K562 (cell line): ENCODE results near the gene TTLL4. TPM values are rescaled to one million over a fixed set of nuclear protein-coding genes. Genes with fewer than 3 reads are reported as not detected.
A peak's percentile ranks its signal among the peaks of the same experiment; 100 is the strongest.

ENCODE experiments used
- ADNP ChIP-seq: fragments of 200-800 bp; sonication (Bioruptor generic); IDR thresholded peaks from 2 replicates; pipeline ENCODE4 v1.6.1; 2016; ENCODE audit warnings: missing genetic modification characterization, missing compliant biosample characterization
- ATF1 ChIP-seq, 2 experiments: fragments of 450-650 bp in 1 of 2; IDR thresholded peaks; 2 replicates each; pipeline ENCODE4 v1.6.1; 2016; ENCODE audit warnings: missing compliant biosample characterization in 1 of 2, missing genetic modification characterization in 1 of 2
- BDP1 ChIP-seq: IDR thresholded peaks from 3 replicates; pipeline ENCODE4 v1.6.1; 2011; ENCODE audit not compliant: insufficient read length, insufficient read depth
- CHD2 ChIP-seq: IDR thresholded peaks from 2 replicates; pipeline ENCODE4 v1.6.1; 2011; ENCODE audit warnings: low read depth, low read length
- CTBP1 ChIP-seq: fragments of 450-650 bp; IDR thresholded peaks from 2 replicates; pipeline ENCODE4 v1.6.1; 2016; ENCODE audit warnings: borderline replicate concordance
- EP400 ChIP-seq: fragments of 450-650 bp; IDR thresholded peaks from 2 replicates; pipeline ENCODE4 v1.6.1; 2017; ENCODE audit warnings: antibody characterized with exemption, mild to moderate bottlenecking, moderate library complexity
- HDAC6 ChIP-seq: IDR thresholded peaks from 2 replicates; pipeline ENCODE4 v1.6.1; 2012; ENCODE audit warnings: low read depth, mild to moderate bottlenecking, control low read depth, inconsistent platforms, low read length, moderate library complexity
- HDAC8 ChIP-seq: fragments of 450-650 bp; IDR thresholded peaks from 2 replicates; pipeline ENCODE4 v1.6.1; 2016; ENCODE audit warnings: mild to moderate bottlenecking, missing genetic modification characterization, moderate library complexity, missing compliant biosample characterization
- HMGN3 ChIP-seq: IDR thresholded peaks from 2 replicates; pipeline ENCODE4 v1.6.1; 2011; ENCODE audit warnings: borderline replicate concordance, low read depth, mild to moderate bottlenecking, mixed read lengths, low read length; ENCODE audit not compliant: insufficient read length; ENCODE audit errors: extremely low read depth
- HNRNPLL ChIP-seq: fragments of 200-400 bp; formaldehyde crosslinking; IDR thresholded peaks from 2 replicates; pipeline ENCODE4 v1.6.1; 2017; ENCODE audit warnings: low read length, low read depth, mild to moderate bottlenecking; ENCODE audit not compliant: poor library complexity, severe bottlenecking
- NR3C1 ChIP-seq: sonication (generic); formaldehyde crosslinking; IDR thresholded peaks from 2 replicates; pipeline ENCODE4 v1.8.1; 2022; ENCODE audit warnings: missing genetic modification reagents
- SAFB ChIP-seq: fragments of 200-400 bp; formaldehyde crosslinking; IDR thresholded peaks from 2 replicates; pipeline ENCODE4 v1.6.1; 2017; ENCODE audit warnings: low read depth, low read length, borderline replicate concordance
- SREBF1 ChIP-seq: fragments of 150-350 bp; IDR thresholded peaks from 2 replicates; pipeline ENCODE4 v1.6.1; 2014; ENCODE audit warnings: antibody characterized with exemption, low read depth, low read length, borderline replicate concordance
- TAF1 ChIP-seq: IDR thresholded peaks from 2 replicates; pipeline ENCODE4 v1.6.1; 2011; ENCODE audit warnings: mild to moderate bottlenecking, low read length, moderate library complexity; ENCODE audit not compliant: insufficient read depth, control insufficient read depth, severe bottlenecking; ENCODE audit errors: extremely low read depth
- TAF15 ChIP-seq: fragments of 200-400 bp; formaldehyde crosslinking; IDR thresholded peaks from 2 replicates; pipeline ENCODE4 v1.6.1; 2017; ENCODE audit warnings: mild to moderate bottlenecking, low read depth, low read length, moderate library complexity
- TAF9B ChIP-seq: fragments of 450-650 bp; IDR thresholded peaks from 2 replicates; pipeline ENCODE4 v1.6.1; 2018; ENCODE audit warnings: mild to moderate bottlenecking; ENCODE audit not compliant: partially characterized antibody
- TCF3 ChIP-seq: sonication (generic); formaldehyde crosslinking; IDR thresholded peaks from 2 replicates; pipeline ENCODE4 v1.4.0; 2020; ENCODE audit warnings: mild to moderate bottlenecking, missing genetic modification reagents
- XRCC5 ChIP-seq: fragments of 200-400 bp; formaldehyde crosslinking; IDR thresholded peaks from 2 replicates; pipeline ENCODE4 v1.6.1; 2017; ENCODE audit warnings: low read depth, mild to moderate bottlenecking, low read length
- ZNF24 ChIP-seq: fragments of 450-650 bp; IDR thresholded peaks from 2 replicates; pipeline ENCODE4 v1.6.1; 2016
- polyA plus RNA-seq, 8 experiments: library from polyadenylated mRNA; depleted of rRNA in 4 of 8; stranded (reverse) in 5 of 8; unstranded in 3 of 8; fragments of >200 nt; fragmentation: Nextera tagmentation in 2 of 8; fragmentation: Illumina TruSeq in 1 of 8; extraction: Ambion mirVana in 2 of 8; extraction: Trizol in 1 of 8; gene quantifications; 2 replicates each; pipeline versions ENCODE4 v1.2.1 to v1.2.3, GENCODE V29; 2011 to 2014; ENCODE audit warnings: inconsistent platforms in 1 of 8, missing spikeins in 1 of 8
- total RNA-seq, 7 experiments: library from RNA; depleted of rRNA in 6 of 7; stranded (reverse); fragments of >200 nt in 6 of 7; fragmentation: Illumina TruSeq in 2 of 7; extraction: Trizol in 2 of 7; gene quantifications; 2 replicates each; pipeline versions ENCODE4 v1.2.1 to v1.2.3, GENCODE V29; 2011 to 2021; ENCODE audit warnings: low replicate concordance in 1 of 7
- TF ChIP-seq, protein P1 (sequence below), 2 experiments: IDR thresholded peaks; 2 replicates each; pipeline ENCODE4 v1.6.1; 2012; ENCODE audit warnings: improper control_type of control experiment in 2 of 2, low read depth in 2 of 2, low read length in 2 of 2, borderline replicate concordance in 1 of 2
- TF ChIP-seq, protein P2 (sequence below): sonication (generic); formaldehyde crosslinking; IDR thresholded peaks from 2 replicates; pipeline ENCODE4 v1.8.1; 2022; ENCODE audit warnings: missing genetic modification reagents

Gene TTLL4
- total and polyA plus RNA-seq, 9 of the 15 experiments (the other 6 are each of a cell fraction or from before 2014, with no cell fraction given), result 12.6 to 67.5 (median 24.5) TPM

DNA sequence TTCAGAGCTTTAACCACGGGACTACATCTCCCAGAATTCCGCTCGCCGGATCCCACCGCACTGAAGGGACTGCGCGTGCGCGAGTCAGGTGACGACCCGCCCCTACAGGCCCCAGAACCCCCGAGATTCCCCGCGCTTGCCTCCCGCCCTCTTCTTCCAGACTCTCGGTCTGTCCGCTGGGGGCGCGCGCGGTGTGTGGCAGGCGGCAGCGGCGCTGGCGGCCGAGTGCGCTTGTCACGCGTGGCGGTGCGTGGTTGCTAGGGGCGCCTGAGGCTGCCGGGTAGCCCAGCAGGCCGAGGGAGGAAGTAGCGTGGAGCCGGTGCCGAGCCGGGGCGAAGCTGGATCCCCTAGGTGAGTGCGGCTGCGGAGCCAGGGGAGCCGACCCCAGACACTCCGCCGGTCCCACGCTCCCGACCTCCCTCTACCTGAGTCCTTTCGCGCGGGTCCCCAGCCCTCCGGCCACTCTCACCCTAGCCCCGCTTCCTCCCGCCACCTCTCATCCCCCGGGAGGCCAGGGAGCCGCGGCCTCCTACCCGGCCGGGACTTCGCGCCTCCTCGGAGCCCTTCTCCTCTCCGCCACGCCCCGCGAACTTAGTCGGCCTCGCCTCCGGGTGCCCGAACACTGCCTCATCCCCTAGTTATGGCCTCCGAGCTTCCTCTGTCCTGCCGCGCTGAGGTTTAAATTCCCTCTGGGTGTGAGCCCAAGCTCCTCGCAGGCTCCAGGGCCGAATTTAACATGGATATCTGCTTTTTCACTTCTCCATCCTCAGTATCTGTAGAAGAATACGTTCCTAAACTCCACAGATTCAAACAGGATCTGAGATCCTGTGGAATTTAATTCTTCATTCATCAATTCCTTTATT, at the start of gene TTLL4 (continued):
- TF ChIP-seq, protein P1, sequence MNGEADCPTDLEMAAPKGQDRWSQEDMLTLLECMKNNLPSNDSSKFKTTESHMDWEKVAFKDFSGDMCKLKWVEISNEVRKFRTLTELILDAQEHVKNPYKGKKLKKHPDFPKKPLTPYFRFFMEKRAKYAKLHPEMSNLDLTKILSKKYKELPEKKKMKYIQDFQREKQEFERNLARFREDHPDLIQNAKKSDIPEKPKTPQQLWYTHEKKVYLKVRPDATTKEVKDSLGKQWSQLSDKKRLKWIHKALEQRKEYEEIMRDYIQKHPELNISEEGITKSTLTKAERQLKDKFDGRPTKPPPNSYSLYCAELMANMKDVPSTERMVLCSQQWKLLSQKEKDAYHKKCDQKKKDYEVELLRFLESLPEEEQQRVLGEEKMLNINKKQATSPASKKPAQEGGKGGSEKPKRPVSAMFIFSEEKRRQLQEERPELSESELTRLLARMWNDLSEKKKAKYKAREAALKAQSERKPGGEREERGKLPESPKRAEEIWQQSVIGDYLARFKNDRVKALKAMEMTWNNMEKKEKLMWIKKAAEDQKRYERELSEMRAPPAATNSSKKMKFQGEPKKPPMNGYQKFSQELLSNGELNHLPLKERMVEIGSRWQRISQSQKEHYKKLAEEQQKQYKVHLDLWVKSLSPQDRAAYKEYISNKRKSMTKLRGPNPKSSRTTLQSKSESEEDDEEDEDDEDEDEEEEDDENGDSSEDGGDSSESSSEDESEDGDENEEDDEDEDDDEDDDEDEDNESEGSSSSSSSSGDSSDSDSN (IDR thresholded peaks at IDR 0.05; ENCODE audit: borderline replicate concordance in 1 of 2, low read depth in 2 of 2, low read length in 2 of 2), result 0 out of 4 replicates have a peak, but pooled peaks of 1 of the 2 experiments have one; percentile 58
- TF ChIP-seq SAFB (peak; percentile 99), EP400 (peak; percentile 71; the same call in 1 of the 2 replicates), TCF3 (CRISPR knock-in tag) (peak; percentile 40; the same call in 1 of the 2 replicates), CHD2 (peak; percentile 50; the same call in 1 of the 2 replicates), HMGN3 (peak; percentile 61), TAF1 (peak; percentile 58), TAF9B (no peak), BDP1 (no peak), XRCC5 (peak; percentile 68; the same call in 1 of the 2 replicates), ZNF24 (peak; percentile 60; the same call in 1 of the 2 replicates), HNRNPLL (peak; percentile 99), CTBP1 (peak; percentile 75; the same call in 1 of the 2 replicates), SREBF1 (no peak), HDAC6 (no peak), ADNP (tag) (no peak), ATF1 (CRISPR knock-in tag; IDR thresholded peaks at IDR 0.05) (no peak), ATF1 (tag; IDR thresholded peaks at IDR 0.05) (peak; percentile 61), TAF15 (no peak), HDAC8 (no peak), NR3C1 (no peak)
- TF ChIP-seq, protein P2, sequence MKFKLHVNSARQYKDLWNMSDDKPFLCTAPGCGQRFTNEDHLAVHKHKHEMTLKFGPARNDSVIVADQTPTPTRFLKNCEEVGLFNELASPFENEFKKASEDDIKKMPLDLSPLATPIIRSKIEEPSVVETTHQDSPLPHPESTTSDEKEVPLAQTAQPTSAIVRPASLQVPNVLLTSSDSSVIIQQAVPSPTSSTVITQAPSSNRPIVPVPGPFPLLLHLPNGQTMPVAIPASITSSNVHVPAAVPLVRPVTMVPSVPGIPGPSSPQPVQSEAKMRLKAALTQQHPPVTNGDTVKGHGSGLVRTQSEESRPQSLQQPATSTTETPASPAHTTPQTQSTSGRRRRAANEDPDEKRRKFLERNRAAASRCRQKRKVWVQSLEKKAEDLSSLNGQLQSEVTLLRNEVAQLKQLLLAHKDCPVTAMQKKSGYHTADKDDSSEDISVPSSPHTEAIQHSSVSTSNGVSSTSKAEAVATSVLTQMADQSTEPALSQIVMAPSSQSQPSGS, result no peak
